Epithelial cell of prostate (primary cell): ENCODE results near the gene STARD10.

ENCODE experiments used
- DNase-seq: peaks from one replicate; pipeline ENCODE4 v3.0.0-alpha.2; 2011; ENCODE audit warnings: low read depth, low spot score
- H3K27ac ChIP-seq: fragments of 450-650 bp; 2 replicates; pipeline ENCODE4 v1.5.1; 2017; ENCODE audit warnings: mild to moderate bottlenecking

Gene STARD10

GRCh38 chr11:72782081-72782920 lies 11.5 kb downstream of the STARD10 start:
- no peak for DNase-seq
- H3K27ac ChIP-seq: no peak overlapping the region

DNA sequence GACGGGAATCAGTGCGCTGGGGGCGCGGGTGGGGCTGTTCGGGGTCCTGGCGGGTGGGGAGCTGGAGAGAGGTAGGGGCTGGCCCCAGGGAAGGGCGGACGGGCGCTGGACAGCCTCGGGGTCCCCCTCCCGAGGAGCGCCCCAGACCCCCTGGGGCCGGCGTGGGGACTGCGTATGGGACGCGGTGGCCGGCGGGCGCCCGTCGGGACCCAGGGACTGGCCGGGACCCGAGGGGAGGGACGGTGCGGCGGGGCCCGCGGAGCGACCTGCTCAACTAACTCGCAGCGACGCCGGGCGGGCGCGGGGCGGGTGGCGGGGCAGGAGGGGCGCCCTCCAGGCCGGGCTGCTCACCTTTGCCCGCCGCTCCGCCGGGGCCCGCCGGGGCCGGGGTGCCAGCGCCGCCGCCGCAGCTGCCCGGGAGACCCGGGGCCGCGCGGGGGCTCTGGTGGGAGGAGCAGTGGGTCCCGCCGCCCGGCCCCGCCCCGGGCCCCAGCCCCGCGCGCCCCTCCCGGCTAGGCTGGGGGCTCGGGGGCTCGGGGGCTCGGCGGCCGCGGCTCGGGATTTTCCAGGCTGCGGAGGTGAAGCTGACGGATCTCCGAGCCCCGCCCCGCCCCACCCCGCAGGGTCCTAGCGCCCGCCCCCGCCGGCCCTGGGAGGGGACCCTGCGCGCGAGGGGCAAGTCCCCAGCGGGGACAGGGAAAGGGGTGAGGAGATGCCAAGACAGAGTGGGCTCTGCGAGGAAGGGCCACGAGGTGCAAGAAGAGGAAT lies 12.3 kb downstream of the STARD10 start:
- no peak for DNase-seq

GRCh38 chr11:72781063-72781312 lies 12.9 kb downstream of the STARD10 start:
- H3K27ac ChIP-seq: peak overlapping the region; percentile 36

More for the DNA sequence above, 12.3 kb downstream of the STARD10 start:
- peak overlapping the region; percentile 36 for H3K27ac ChIP-seq

DNA sequence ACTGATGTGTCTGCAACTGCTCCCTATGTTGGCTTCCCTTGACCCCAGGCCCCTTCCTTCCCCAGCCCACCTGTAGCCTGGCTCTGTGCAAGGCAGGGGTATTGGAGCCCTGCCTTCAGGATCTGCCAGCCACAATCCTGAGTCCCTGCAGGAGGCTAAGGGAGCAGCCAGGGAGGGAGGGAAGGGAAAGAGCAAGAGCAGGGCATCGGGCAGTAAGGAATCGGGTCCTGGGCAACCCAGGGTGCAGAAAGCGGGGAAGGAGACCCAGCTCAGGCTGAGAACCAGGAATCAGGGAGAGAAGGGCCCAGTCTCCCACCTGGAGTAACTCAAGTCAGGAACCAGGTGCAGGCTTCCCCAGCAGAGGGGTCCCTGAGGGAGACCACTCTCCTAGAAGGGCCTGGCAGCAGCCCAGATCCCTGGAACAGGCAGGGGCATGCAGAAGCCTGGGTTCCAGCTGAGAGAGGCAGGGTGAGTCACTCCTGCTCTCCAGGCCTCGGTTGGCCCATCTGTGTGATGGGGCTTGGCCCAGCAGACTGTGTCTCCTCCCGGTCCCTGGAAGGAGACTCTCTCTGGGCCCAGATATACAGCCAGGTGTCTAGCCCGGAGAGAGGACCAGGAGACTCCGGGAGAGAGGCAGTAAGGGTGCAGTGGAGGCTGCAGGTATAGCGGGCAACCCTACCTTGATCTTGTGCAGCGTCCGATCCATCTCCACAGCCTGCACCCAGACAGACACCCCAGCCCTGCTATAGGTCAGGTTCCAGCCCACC lies 13.4 kb downstream of the STARD10 start:
- H3K27ac ChIP-seq: peak overlapping the region; percentile 36
- DNase-seq: no peak

More at GRCh38 chr11:72781063-72781312, 12.9 kb downstream of the STARD10 start:
- DNase-seq: no peak

GRCh38 chr11:72779495-72780128 lies 14.2 kb downstream of the STARD10 start:
- no peak for DNase-seq
- no peak overlapping the region for H3K27ac ChIP-seq

- DNase-seq: no peak
- no peak overlapping the region for H3K27ac ChIP-seq
These were observed 15.0 kb downstream of the STARD10 start for GRCh38 chr11:72778535-72779494.

- no peak overlapping the region for H3K27ac ChIP-seq
- DNase-seq: no peak
These were observed 16.0 kb downstream of the STARD10 start for GRCh38 chr11:72777755-72778278.

GRCh38 chr11:72776844-72777754 lies 16.7 kb downstream of the STARD10 start:
- no peak overlapping the region for H3K27ac ChIP-seq
- no peak for DNase-seq

GRCh38 chr11:72776117-72776843 lies 17.6 kb downstream of the STARD10 start:
- DNase-seq: no peak
- H3K27ac ChIP-seq: no peak overlapping the region

GRCh38 chr11:72775288-72776110 lies 18.3 kb downstream of the STARD10 start:
- no peak for DNase-seq
- no peak overlapping the region for H3K27ac ChIP-seq

GRCh38 chr11:72774499-72774898 lies 19.3 kb downstream of the STARD10 start:
- H3K27ac ChIP-seq: no peak overlapping the region
- no peak for DNase-seq

DNA sequence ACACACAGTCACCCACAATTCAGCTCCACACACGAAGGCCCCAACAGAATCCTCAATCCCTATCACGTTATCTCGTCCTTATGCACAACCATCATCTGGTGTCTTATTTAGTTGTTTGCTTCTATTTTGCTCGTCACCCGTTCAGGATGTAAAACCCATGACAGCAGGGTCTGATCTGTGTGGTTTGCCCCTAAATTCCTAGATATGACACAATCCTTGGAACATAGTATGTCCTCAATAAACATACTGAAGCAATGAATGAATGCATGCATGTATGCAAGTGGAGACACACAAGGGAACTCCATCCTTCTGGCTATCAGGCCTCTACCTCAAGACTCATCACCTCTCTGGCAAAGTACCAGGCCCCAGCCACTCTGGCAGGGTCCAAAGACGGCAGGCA lies 20.2 kb downstream of the STARD10 start:
- no peak for DNase-seq
- peak overlapping the region; percentile 17 for H3K27ac ChIP-seq

GRCh38 chr11:72773291-72773690 lies 20.6 kb downstream of the STARD10 start:
- H3K27ac ChIP-seq: peak overlapping the region; percentile 17
- DNase-seq: peak; percentile 48

DNA sequence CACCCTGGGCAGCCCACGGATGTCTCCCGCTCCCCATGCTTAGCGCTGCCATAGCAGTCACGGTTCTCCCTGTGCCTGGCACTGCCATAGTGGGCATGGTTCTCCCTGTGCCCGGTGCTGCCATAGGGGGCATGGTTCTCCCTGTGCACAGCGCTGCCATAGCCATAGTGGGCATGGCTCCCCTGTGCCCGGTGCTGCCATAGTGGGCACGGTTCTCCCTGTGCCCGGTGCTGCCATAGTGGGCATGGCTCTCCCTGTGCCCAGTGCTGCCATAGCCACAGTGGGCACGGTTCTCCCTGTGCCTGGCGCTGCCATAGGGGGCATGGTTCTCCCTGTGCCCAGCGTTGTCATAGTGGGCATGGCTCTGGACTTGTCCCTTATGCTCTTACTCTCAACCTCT lies 21.8 kb downstream of the STARD10 start:
- no peak overlapping the region for H3K27ac ChIP-seq
- DNase-seq: no peak

GRCh38 chr11:72771507-72771906 lies 22.3 kb downstream of the STARD10 start:
- no peak for DNase-seq
- no peak overlapping the region for H3K27ac ChIP-seq

DNA sequence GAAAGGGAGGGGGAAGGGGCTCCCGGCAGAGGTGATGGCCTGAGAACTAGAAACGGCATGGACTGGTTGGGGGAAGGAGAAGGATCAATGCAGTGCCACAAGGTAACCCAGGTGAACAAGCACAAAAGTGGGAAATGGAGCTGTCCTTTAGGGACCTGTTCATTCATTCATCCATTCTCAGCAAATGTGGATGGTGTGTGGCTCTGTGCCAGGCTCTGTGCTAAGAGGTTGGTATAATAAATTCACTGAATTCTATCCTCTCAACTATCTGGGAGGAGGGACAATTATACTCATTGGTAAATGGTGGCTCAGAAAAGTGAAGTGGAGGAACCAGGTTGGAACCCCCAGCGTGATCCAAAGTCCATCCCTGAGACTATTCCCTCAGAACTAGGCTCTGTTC lies 23.0 kb downstream of the STARD10 start:
- H3K27ac ChIP-seq: no peak overlapping the region
- no peak for DNase-seq

GRCh38 chr11:72769680-72770079 lies 24.2 kb downstream of the STARD10 start:
- no peak for DNase-seq
- H3K27ac ChIP-seq: no peak overlapping the region
